HT1080 (cell line): ENCODE measurements around the gene WLS. TPM values are rescaled to one million over a fixed set of nuclear protein-coding genes. Genes with fewer than 3 reads are reported as not detected.

Experiments
- DNase-seq: peaks from one replicate; pipeline ENCODE4 v3.0.0-alpha.2; 2015; ENCODE audit warnings: low read depth
- total RNA-seq: library from RNA; depleted of rRNA; stranded (reverse); fragments of >200 nt; shearing (Covaris generic); gene quantifications from 2 replicates; pipeline ENCODE4 v1.2.3, GENCODE V29; 2014

WLS gene
- total RNA-seq, 1 experiment from 2014 or later = 61.4 TPM

DNA sequence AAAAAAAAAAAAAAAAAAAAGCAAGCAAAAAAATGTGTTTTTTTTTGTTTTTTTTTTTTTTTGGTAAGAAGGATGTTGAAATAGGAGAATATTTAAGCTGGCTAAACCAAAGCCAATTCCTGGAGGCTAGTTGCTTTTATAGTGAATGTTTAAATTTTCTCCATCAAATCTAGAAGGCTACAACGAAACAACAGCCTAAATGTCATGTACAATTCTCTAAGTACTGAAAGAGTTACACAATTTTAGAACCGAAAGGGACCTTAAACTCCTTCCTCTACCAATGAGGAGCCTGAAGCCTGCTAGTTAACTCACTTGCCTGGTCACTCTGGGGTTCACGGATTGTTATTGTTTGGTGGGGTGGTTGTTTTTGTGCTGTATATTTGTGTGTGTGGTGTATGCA is 3.5 kb downstream of the WLS start:
- DNase-seq = no peak

DNA sequence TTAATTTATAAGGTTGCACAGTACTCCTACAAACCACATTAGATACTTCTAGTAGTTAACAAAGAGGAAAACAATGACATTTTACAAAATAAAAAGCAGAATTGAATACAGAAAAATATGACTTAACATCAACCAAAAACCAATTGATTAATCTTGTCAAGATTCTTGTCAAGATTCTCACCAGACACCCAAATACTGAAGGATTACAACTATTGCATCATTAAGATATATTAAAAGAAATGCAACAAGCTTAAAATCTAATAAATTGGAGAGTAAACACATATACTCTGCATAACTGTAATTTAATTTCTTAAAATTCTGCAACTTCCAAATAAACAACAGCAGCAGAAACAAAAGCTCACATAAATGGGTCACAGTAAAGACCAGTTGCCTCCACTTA is 4.7 kb downstream of the WLS start:
- no peak for DNase-seq

DNA sequence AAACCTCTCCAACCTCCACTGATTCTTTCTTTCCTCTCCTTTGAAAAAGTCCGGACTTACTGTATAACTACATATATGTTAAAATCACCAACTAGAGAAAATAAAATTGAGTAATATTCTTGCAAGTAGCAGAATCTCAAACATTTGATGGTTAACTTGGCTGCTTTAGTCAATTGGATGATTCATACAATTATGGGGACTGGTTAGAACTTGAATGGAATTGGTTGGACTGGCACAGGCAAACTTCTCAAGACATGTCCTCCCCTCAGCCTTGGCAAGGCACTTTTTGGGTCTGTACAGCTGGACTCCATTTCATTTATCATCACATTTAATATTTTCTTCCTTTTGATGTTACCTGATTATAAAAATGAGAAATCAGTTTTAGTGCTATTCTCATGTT is 6.5 kb downstream of the WLS start:
- no peak for DNase-seq

DNA sequence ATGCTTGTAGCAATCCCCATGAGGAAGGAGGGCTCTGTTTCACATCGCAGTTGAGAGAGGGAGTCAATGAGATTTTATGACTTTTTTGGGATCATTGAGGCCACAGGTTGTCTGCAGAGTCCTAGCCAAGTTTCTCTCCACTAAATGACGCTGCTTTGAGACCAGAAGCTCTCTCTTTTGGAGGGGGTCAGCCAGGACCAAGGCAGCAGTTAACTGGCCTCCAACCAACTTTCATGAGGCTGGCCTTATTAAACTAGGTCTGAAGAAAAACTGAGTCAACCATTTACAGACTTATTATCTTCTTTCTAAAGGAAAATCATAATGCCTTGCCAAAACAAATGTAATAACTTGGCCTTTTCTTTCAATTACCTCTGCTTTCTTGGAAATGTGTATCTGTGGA is 8.6 kb downstream of the WLS start:
- DNase-seq = no peak

DNA sequence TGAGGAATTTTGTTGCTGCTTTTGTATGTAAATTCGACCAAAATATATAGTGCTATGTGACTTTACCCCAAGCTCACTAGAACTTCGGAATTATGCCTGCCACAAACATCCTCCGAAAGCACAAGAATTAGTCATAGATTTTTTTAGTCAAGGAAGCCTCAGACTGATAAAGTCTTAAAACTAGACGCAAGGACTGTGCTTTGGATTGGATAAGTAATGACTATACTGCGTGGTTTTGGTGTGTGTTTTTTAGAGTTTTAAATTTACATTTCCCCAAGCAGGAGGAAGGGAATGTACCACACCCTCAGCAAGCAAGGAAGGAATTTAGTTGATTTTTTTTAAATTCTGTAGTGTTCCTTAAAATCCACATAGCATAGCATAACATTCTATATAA is 10.3 kb downstream of the WLS start:
- DNase-seq = peak; percentile 31

DNA sequence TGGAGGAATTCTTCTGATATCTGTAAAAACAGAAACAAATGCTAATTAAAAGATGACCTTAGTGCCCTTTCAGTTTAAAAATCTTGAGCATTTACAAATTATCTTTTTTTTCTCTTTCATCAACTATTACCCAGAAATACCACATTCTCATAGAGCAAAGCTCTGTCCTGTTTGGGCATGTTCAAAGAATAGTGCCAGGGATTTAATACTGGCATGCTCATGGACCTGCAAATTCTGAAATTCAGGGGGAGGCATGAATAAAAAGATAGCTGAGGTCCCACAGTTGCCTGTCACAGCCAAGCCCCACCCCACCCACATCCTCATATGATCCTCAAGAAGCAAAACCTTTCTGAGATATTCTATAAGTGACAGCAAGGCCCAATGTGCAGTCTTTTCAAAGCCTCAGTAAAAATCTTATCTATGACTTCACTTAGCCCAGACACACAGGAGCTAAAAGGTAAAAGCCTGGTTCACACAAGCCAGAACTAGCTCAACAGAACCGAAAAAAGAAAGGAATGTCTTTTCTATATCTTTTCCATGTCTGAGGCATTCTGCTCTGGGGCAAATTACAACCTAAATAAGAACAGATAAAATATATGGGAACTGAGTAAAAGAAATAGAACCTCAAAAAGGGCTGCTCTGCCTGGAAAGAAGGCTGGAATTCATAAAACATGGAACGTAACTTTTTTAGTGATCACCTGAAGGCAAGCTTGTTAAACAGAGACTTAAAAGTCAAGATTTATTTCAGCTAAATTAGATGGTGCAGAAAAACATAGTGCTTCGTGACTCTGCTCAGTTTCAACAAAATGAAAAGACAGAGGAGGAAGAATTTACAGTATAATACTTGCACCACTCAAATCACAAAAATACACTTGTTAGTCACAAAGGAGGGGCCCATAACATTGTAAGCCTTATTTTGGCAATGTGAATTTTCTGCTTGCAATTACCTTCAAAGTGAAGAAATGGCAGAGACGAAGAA is 11.0 kb downstream of the WLS start:
- no peak for DNase-seq

DNA sequence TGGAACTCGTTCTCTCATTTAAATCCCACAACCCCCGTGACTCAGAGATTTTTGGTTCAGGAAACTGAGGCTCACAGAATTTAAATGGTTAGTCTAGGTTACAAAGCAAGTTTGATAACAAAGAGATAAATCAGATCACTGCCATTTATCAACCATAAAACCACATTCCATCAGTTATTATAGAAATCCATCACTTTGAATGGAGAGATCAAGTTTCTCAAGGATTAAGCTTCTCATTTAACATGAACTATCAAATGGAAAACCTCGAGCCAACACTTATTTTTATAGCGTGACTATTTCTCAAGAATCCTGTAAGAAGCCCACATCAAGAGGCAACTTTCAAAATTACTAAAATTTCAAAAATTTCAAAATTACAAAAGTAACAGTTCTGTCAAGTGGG is 11.9 kb downstream of the WLS start:
- DNase-seq = no peak

DNA sequence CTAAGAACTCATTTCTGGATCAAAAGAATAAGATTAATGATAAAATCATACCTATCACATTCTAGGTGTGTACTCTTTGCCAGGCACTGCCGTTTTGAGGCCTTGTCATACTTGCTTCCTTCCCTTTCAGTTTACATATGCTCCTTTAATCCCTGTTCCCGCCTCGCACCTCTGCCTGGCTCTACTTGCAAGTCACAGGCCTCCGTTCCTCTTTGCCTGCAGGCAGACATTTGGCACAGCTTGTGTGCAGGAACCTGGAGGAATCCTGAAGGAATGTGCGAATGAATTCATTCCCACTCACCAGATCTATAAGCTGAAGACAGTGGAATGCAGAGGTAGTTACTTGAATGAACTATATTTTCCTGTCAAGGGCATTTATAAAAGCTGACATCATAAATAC is 13.8 kb downstream of the WLS start:
- DNase-seq = no peak

DNA sequence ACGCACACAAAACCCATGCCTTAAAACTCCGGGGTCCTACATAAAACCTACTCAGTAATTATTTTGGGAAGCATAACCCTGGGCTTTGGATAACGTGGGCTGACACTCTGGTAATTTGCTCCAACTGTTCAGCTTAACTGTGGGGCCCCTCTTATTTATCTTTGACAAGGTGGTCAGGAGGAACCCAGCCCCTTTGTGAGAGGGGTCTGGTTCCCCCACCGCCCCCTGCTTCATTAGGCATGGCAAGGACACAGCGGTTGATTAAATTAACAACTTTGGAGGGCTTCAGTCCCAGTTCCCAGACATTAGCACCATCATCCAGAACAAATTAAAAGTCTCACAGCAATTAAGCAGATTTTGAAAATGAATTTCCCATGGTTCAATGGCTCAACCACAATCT is 14.7 kb downstream of the WLS start:
- DNase-seq = no peak

DNA sequence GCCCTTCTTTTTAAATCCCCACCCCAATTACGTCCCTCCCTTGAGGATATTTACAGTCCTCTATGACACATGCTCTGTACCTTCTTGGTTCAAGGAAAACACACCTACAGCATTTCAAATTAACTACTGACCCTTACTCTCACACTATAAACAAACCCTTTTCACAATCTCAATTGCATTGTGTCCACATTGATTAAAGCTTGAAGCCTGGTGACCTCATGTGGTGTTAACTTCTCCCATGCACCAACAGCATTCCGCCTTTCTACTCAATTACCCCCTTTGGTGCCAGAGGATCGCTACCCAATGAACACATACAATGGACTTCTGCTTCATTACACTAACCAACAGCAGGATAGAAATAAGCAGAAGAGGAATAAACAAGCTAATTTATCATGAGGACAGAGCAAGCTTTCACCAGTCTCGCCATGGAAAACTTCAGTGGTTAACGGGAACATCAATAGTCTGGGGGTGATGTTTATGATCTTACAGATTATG is 15.2 kb downstream of the WLS start:
- no peak for DNase-seq

DNA sequence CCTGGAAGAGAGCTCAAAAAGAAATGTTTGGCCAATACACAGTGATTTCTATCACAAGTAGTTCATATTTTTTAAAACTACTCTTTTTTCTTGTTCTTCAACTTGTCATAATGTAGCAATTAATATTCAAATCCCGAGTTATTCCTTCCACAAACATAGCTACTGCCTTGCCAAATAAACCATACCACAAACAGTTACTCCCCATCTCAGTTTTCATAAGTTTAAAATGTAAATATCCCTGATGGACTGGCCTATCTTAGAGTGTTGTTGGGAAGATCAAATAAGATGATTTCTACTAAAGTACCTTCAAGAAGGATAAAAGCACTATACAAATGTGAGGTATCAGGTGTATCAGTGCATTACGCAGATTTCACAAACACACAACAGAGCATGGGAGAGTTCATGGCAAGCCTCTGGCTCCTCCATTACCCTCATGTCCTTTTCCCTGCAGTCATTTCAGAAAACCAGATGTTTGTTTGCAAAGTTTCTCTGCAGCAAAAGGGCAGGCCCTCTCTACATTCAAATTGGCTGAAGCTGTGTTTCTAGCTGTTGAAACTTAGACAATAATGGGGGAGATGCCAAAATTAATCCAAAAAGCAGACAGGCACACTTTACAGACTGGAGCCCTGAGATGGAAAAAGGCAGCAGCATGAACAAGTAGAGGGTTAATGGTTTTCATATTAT is 16.1 kb downstream of the WLS start:
- no peak for DNase-seq

DNA sequence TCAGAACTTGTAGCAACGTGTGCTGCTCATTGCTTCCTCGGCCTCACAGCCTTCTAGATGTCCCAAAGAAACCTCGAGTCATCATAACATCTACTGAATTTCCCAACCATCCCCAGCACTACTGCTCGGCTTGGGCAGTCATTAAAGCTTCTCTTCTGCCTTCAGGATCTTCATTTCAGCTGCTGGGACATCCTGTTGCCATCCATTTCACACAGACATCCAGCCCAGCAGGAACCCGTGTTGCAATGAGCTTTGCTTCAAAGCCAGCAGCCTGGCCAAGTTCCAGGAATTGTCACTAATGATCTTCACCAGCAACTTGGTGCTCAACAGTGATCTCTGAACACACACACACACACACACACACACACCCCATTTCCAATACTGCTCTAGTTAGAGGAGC is 18.5 kb downstream of the WLS start:
- no peak for DNase-seq

DNA sequence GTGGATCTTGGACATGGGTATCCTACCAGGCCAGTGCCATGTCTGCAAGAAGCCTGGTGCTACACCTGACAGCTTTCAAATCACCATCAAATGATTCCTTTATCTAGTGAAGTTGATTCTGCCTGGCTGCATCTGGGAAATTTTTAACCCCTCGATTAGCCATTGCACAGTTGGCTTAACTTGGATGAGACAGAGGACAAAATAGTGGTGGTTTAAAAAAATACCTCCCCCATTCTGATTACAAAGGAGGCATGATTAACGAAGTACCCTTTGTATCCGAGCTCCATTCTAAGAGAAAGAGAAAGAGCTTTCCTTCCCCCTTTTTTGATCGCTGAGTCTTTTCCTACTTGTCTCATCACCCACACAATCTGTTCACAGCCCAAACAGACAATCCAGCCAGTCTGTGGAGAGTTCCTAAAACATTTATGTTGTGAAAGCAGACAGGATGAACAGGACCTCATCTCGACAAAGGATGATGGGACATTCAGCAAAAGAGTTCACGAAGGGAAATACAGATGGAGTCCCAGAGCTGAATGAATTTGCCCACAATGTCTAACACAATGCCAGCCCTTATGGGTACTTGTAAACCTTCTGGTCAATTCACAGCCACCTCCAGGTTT is 20.5 kb downstream of the WLS start:
- DNase-seq = no peak

DNA sequence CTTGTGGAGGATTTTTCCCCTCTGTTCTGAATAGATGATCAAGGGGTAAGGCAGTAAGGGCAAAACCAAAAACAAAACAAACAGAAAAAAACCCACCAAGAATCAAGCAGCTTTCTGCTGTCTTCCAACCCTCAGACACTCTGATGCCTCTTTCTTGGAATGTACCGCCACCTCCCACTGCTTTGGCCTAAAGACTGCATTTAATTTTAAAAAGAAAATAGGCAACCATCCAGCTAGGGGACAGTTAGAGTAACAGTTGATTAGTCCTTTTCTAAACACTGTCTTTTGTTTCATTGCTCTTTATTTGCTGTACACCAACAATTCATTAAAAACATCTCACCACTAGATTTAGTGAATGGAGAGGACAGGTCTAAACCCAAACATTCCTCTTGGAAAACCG is 21.5 kb downstream of the WLS start:
- no peak for DNase-seq

DNA sequence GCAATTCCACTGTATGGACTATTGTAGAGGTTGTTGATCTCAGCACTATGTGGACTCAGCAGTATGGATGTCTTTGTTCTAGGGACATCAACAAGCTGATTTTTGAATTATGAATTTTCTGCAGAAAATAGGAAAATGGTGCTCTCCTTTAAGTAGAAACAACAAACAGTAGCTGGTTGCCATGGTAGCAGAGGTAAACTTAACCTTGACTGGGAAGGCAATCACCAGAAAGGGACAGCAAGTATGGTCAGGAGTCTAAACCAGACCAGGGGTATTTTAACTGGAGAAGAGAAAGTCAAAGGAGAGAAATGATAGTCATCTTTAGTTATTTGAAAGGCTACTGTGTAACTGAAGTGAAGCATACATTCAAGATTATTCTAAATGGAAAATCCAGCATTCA is 22.3 kb downstream of the WLS start:
- no peak for DNase-seq

DNA sequence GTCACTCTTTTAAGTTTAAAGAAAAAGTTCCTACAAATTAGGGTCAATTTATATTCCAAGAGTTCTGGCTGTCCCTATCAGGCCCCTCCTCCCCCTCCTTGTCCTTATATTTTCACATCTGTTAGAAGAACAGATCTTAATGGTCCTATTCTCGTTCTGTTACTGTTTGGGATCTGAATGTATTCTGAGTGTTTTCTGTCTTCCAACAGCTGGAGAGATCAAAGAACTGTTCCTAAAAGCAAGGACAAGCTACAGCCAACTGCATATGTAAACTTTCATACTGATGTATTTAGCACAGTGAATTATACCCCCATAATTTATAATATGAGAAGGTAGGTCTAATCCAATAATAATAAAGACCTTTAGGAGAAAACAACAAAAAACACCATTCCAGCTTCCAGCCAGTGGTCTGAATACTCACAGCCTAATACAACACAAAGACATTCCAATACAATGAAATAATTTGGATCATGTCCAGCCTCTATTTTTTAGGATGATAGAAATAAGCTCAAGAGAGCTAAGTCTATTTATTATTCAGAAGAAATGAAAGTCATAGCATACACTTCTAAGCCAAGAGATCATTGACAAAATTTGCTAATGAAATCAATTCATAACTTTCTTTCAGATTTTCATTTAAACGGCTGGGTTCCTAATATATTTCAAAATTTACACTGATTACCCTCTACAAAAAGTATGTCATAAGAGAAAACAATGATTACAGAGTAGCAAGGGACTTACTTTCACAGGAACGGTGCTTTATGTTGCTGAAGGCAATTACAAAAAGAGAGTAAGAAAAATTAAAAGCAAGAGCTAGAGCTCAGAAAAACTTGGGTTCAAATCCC is 25.3 kb downstream of the WLS start:
- peak; percentile 33 for DNase-seq

DNA sequence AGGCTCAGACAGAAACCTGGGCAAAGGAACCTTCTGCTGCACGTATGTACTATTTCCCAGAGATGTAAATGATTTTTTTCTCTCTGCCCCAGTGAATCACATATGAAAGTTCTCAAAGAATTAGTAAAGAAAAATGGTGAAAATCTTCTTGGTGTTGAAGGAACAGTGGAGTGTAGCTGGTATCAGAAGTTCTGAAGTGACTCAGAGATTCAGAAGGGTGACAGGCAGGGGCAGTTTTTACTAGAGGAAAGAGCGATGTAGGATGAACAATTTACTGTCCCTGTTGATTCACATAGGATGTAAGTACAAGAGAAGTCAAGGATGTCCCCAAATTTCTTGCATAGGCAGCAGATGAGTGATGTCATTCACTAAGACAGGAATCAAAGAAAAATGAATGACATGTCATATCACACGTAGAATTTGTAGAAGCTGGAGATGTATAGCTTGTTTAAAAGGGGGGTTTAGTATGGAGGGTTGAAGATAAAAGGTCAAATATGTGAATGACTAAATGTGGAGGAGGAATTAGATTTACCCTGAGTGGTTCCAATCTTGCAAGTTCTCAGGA is 26.4 kb downstream of the WLS start:
- DNase-seq = no peak

DNA sequence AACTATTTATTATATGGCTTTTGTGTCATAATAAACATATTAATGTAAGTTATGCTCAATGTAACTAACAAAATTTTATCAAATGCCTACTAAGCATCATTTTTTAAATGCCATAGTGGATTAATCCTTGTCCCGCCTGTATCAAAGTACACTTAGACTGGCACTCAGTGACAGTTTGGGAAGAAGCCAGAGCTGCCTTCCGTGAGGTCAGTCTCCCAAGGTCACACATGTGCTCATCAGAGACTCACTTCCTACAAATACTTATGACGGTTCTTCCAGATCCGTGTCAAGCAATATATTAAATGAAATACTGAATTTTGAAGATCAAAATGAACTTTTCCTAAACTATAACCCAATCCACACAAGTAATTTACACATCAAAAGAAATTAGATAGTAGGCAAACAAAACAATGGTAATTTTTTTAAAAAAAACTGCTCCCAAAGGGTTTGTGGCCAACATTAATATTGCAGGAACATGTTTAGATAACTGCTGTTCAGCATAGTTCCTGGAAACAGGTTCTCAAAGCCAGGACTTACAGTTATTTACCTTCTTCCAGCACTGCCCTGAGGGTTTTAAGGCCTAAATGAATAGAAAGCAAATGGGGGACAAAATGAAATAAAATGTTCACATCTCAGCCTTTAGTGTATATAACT is 27.2 kb downstream of the WLS start:
- no peak for DNase-seq

DNA sequence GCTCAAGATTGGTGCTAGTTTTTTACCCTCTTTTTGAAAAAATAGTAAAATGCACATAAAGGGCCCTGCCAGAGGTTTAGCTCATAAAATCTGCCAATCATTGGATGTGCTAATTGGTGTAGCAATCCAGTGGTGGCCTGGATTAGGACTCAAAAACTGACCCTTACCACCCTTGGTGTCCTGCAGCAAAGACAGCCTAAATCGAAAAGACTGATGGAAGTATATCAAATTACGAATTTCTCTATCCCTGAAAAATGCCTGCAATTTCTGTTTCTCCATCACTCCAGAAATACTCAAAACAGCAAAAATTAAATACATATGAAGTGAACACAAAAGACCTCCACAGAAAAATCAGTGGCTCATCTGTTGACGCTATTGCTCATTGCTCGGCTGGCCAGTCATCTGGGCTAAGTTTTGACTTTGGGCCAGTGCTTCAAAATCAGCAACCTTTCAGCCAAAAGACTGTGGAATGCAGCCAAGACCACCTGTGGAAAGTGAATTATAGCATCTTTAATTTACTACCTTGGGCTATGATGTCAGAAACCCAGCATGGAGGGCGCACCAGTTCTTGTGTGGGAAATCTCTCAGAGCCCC is 30.0 kb downstream of the WLS start:
- DNase-seq = no peak
